Measurements from ENCODE around the gene DNAH1. TPM values are rescaled to one million over a fixed set of nuclear protein-coding genes. Genes with fewer than 3 reads are reported as not detected.
A peak's percentile ranks its signal among the peaks of the same experiment; 100 is the strongest.

Gene DNAH1
- total RNA-seq, 1 donor = 8.7 TPM

DNA sequence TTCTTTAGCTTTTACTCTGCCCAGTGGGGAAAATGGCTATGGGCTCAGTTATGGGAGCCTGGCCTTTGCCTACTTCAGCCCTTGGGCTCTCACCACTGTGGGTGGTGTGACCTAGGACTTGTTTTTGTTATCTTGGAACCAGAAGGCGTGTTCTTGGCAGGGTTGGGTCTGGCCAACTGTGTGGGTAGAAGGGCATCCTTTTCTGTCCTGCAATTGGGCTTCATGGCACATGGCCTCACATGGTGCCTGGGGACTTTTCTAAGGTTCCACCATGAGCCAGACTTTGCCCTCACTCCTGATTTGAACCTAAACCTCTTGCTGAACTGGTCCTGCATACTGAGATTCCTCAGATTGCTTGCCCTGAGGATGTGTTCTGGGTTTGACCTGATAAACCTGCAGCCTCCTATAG lies 26.8 kb upstream of the DNAH1 start:
- Histone ChIP-seq H3K4me2 (ENCODE audit: insufficient read depth, low read length) (no peak overlapping the region), H2AFZ (ENCODE audit: low read length) (no peak overlapping the region), H3K9me3 (ENCODE audit: low read depth, low read length) (no peaks in the 10 kb centered on the region), H3K27ac (ENCODE audit: low read depth, low read length) (no peak overlapping the region), H3K79me2 (ENCODE audit: insufficient read depth, low read length) (peaks cover 32% of the 10 kb centered on the region), H3K4me1 (ENCODE audit: insufficient read depth, low read length) (peaks cover 15% of the 10 kb centered on the region), H3K27me3 (ENCODE audit: insufficient read depth, low read length) (no peaks in the 10 kb centered on the region), H4K20me1 (ENCODE audit: insufficient read depth, low read length) (no peaks in the 10 kb centered on the region), H3K4me3 (ENCODE audit: insufficient read depth, low read length) (no peak overlapping the region), H3K36me3 (ENCODE audit: insufficient read depth, low read length) (peaks cover 10% of the 10 kb centered on the region)
- TF ChIP-seq, protein P1, sequence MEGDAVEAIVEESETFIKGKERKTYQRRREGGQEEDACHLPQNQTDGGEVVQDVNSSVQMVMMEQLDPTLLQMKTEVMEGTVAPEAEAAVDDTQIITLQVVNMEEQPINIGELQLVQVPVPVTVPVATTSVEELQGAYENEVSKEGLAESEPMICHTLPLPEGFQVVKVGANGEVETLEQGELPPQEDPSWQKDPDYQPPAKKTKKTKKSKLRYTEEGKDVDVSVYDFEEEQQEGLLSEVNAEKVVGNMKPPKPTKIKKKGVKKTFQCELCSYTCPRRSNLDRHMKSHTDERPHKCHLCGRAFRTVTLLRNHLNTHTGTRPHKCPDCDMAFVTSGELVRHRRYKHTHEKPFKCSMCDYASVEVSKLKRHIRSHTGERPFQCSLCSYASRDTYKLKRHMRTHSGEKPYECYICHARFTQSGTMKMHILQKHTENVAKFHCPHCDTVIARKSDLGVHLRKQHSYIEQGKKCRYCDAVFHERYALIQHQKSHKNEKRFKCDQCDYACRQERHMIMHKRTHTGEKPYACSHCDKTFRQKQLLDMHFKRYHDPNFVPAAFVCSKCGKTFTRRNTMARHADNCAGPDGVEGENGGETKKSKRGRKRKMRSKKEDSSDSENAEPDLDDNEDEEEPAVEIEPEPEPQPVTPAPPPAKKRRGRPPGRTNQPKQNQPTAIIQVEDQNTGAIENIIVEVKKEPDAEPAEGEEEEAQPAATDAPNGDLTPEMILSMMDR (IDR thresholded peaks at IDR 0.05; ENCODE audit: extremely low read depth, low read depth, low read length) = no peak
- DNase-seq (ENCODE audit: insufficient read length, low spot score, missing footprints) = no peak

DNA sequence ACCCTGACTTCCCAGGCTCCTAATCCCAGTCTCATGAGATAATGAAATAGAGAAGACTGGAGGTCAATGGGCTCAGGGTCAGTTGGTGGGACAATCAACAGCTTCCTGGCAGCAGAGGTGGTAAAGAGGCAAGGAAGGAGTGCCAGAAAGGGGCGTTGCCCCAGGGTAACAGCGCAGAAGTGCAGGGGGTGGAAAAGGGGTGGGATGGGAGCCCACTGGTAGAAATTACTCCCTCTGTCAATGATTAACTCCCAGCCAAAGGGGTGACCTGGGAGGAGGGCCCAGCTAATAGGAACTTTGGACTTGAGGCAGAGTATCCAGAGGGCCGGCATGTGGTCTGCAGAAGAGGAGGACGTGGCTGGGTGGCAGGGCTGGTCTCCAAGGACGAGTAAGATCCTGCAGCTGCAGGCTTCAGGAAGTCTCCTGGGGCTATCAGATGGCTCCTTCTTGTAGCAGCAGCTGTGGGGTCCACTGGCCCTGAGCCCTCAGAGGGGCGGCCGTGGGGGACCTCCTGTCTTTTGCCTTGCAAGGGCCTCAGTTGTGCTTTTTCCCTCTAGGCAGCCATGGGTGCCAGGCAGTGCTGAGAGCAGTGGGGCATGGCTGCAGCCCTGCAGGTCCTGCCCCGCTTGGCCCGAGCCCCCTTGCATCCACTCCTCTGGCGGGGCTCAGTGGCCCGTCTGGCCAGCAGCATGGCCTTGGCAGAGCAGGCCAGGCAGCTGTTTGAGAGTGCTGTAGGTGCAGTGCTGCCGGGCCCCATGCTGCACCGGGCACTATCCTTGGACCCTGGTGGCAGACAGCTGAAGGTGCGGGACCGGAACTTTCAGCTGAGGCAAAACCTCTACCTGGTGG lies 26.1 kb upstream of the DNAH1 start:
- Histone ChIP-seq H3K27ac (ENCODE audit: low read depth, low read length) (no peak overlapping the region), H3K9me3 (ENCODE audit: low read depth, low read length) (no peaks in the 10 kb centered on the region), H3K36me3 (ENCODE audit: insufficient read depth, low read length) (peaks cover 10% of the 10 kb centered on the region), H3K4me3 (ENCODE audit: insufficient read depth, low read length) (no peak overlapping the region), H2AFZ (ENCODE audit: low read length) (no peak overlapping the region), H3K79me2 (ENCODE audit: insufficient read depth, low read length) (peaks cover 32% of the 10 kb centered on the region), H3K27me3 (ENCODE audit: insufficient read depth, low read length) (no peaks in the 10 kb centered on the region), H3K4me1 (ENCODE audit: insufficient read depth, low read length) (peaks cover 15% of the 10 kb centered on the region), H3K4me2 (ENCODE audit: insufficient read depth, low read length) (no peak overlapping the region), H4K20me1 (ENCODE audit: insufficient read depth, low read length) (no peaks in the 10 kb centered on the region)
- DNase-seq (ENCODE audit: insufficient read length, low spot score, missing footprints) = peak; percentile 60
- TF ChIP-seq, protein P1 (IDR thresholded peaks at IDR 0.05; ENCODE audit: extremely low read depth, low read depth, low read length) = no peak

DNA sequence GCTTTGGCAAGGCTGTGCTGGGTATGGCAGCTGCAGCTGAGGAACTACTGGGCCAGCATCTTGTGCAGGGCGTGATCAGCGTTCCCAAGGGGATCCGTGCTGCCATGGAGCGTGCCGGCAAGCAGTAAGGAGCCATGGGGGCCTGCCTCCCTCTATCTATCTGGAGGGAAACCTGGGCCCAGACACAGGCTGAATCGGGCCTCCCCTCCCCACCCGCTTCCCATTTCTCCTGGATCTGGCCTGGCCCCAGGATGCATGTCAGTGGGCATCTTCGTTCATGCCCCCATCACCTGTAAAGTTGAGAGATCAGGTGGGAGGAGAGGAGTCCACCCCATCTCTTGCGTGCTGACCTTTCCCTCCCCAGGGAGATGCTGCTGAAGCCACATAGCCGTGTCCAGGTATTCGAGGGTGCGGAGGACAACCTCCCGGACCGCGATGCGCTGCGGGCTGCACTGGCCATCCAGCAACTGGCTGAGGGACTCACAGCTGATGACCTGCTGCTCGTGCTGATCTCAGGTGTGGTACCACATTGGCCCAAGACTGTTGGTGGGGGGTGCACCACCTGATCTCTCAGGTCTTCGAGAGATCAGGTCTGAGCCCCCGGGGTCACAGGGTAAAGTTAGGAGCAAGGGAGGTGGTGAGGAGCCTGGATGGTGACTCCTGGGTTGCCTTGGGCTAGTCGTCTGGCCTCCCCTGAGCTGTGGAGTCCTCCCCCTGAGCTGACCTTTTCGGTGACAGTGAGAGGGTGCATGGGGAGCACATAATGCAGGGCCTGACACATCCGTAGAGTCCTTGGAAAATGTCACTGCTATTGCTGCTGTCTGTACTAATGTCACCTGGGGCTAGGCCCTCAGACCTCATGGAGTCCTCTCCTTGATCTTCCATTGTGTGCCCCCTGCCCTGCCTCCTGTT lies 25.3 kb upstream of the DNAH1 start:
- Histone ChIP-seq H3K27ac (ENCODE audit: low read depth, low read length) (no peak overlapping the region), H3K36me3 (ENCODE audit: insufficient read depth, low read length) (peaks cover 10% of the 10 kb centered on the region)

More for the DNA sequence above, 25.3 kb upstream of the DNAH1 start:
- H2AFZ ChIP-seq (ENCODE audit: low read length) = no peak overlapping the region
- peaks cover 32% of the 10 kb centered on the region for H3K79me2 ChIP-seq (ENCODE audit: insufficient read depth, low read length)
- H3K4me3 ChIP-seq (ENCODE audit: insufficient read depth, low read length) = no peak overlapping the region
- TF ChIP-seq, protein P1 (IDR thresholded peaks at IDR 0.05; ENCODE audit: extremely low read depth, low read depth, low read length) = no peak
- peak; percentile 64 for DNase-seq (ENCODE audit: insufficient read length, low spot score, missing footprints)
- H3K9me3 ChIP-seq (ENCODE audit: low read depth, low read length) = no peaks in the 10 kb centered on the region
- no peak overlapping the region for H3K4me2 ChIP-seq (ENCODE audit: insufficient read depth, low read length)
- no peaks in the 10 kb centered on the region for H3K27me3 ChIP-seq (ENCODE audit: insufficient read depth, low read length)
- no peaks in the 10 kb centered on the region for H4K20me1 ChIP-seq (ENCODE audit: insufficient read depth, low read length)
- H3K4me1 ChIP-seq (ENCODE audit: insufficient read depth, low read length) = peaks cover 15% of the 10 kb centered on the region
